HG03196 (cell line): ENCODE measurements around the gene OR4E2.
"Not testable (repeated sequence)": the region's sequence is repeated elsewhere in the genome, so short reads cannot be mapped to it uniquely, and the experiment has no call there.

Experiments
- ATAC-seq: cut with Tn5 transposase; IDR thresholded peaks from one replicate; pipeline ENCODE4 v1.9.1; 2021; ENCODE audit not compliant: unreplicated experiment

The OR4E2 gene

DNA sequence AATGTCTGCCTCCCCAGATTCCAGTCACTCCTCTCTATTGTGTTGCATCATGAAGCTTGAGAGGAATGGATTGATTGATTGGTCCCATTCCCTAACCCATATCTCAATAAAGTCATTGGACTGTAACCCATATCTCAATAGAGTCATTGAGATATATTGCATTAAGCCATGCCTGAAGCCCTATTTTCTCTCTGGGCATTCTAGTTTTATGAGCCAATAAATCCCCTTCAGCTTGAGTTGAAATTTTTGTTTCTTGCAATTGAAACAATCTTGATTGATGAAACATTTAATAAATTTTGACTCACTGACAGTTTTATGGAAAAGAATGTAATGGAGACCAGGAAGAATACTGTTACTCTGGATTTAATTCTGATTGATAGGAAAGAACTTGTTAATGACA, 40.8 kb downstream of the OR4E2 start:
- ATAC-seq: no peak

DNA sequence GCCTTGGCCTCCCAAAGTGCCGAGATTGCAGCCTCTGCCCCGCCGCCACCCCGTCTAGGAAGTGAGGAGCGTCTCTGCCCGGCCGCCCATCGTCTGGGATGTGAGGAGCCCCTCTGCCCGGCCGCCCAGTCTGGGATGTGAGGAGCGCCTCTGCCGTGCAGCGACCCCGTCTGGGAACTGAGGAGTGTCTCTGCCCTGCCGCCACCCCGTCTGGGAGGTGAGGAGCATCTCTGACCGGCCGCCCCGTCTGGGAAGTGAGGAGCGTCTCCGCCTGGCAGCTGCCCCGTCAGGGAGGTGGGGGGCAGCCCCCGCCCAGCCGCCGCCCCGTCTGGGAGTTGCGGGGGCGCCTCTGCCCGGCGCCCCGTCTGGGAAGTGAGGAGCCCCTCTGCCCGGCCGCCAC, 44.0 kb downstream of the OR4E2 start:
- not testable (repeated sequence) for ATAC-seq

DNA sequence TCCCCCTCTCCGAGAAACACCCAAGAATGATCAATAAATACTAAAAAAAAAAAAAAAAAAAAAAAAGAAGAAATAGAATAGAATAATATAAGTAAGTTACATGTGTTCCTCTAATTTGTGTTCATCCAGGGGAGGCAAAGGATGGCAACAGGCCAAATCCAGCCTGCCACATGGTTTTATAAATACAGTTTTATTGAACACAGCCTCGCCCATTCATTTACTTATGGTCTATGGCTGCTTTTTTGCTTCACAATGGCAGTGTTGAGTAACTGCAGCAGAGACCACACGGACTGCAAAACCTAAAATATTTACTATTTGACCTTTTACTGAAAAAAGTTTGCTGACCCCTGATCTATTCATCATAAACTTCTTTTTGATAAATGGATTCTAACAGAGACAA, 44.9 kb downstream of the OR4E2 start:
- not testable (repeated sequence) for ATAC-seq

- no peak for ATAC-seq
These were observed 45.9 kb downstream of the OR4E2 start for GRCh38 chr14:21699551-21699950.

- ATAC-seq: no peak
These were observed 48.7 kb downstream of the OR4E2 start for GRCh38 chr14:21702316-21702715.

DNA sequence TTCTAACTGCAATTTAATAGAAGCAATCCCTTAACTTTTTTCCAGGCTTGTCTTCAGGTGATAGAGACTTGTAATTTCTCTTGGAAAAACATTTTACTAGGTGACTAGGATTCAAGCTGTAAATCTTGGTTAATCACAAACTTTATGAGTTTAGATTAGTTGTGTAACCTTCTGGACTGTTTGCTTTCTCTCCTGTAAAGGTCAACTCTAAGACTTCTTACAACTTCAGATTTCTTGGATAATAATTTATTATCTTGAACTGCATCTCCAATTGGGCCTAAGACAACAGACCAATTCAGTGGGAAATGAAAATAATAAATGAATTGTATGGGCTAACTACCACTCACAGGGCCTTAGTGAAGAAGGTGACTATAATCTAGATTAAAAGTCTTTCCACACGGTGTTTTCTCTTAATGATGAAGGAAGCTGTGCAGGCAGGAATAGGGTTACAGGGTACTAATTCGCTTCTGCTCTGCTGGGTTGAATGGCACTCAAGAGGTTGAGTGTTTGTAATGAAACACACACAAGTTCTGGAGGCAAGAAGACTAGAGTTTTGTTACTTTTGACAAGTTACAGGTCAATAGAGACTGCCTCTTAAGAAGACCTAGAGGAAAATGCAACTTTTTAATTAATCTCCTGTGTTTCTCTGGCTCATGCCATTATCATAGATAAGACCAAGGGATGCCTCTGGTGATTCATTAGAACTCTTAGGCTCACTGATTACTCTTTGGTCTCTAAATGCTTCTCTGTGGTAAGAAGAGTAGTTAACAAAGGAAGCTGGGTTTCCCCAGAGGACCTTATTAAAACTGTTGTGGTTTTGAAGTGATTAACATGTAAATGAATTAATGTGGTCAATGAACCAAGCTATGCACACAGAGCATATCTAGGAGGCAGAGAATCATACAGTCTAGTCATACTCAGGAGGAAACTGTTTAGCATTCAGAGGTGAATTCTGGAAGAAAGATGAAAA, 50.0 kb downstream of the OR4E2 start:
- ATAC-seq: no peak

GRCh38 chr14:21704338-21704737, 50.7 kb downstream of the OR4E2 start:
- ATAC-seq: no peak

DNA sequence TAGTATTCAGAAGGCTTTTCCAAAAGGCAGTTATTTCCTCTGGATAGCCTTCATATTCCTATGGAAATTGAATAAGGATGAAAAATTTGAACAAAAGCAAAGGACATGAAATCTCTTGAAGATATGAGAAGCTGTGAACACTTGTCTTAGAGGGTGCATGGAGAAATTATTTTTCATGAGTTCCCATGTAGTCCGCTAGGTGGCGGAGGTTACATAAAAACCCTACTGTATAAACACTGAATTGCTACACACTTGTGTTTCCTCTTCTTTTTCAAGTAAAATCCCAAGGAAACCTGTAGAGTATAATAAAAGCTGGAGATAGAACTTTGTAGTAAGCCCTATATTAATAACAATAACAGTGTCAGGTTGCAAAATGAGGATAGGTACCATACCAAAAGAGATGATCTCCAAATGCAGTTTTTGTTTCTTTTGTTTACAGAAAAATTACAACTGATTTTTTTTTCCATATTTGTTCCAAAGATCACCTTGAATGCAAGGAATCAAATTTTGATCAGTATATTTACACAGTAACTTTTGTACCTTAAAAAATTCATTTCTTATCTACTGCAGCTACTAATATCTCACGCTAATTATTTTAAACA, 57.8 kb downstream of the OR4E2 start:
- no peak for ATAC-seq

- ATAC-seq: no peak
These were observed 58.4 kb downstream of the OR4E2 start for GRCh38 chr14:21712036-21712435.

GRCh38 chr14:21714318-21714929, 60.8 kb downstream of the OR4E2 start:
- no peak for ATAC-seq
